ENCODE results near the gene SLC25A22.
A peak's percentile ranks its signal among the peaks of the same experiment; 100 is the strongest.

The SLC25A22 gene

DNA sequence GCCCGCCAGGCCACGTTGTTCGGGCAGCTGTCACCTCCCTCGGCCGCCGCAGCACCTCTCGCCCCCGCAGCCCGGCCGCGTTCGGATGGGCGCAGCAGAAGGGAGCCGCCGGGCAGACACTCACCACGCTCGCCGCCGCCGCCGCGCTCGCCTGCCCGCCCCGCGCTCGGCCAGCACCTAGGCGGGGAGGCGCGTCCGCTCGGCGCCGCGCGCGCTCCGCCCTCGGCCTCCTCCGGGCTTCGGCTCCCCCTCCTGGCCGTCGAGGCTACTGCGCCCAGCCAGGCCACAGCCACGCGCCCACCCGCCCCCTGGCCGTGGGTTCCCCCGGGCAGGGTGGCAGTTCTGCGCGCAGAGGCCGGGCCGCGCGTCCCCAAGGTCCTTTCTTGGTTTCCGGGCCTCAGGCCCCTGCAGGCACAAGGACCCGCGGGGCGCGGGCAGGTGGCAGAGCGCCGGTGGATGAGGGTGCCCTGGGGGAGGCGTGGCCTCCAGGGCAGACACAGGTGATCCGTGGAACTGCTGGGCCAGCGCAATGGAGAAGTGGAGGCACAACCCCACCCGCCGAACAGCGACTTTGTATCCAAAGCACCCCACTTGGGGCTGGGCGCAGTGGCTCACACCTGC, at the start of gene SLC25A22:
Gene SLC25A22 (minus strand): TSS at position 189 of the 621 bp plus-strand sequence. CDS start 3,275 bp downstream, outside the sequence.
- H3K4me3 ChIP-seq = peak within 1 kb of the TSS; percentile 68 to 88
- DNase-seq = peak in 1 of 2 donors; percentile 82
- H3K27me3 ChIP-seq = no peaks in the 10 kb centered on the region
- TF ChIP-seq, protein P1, sequence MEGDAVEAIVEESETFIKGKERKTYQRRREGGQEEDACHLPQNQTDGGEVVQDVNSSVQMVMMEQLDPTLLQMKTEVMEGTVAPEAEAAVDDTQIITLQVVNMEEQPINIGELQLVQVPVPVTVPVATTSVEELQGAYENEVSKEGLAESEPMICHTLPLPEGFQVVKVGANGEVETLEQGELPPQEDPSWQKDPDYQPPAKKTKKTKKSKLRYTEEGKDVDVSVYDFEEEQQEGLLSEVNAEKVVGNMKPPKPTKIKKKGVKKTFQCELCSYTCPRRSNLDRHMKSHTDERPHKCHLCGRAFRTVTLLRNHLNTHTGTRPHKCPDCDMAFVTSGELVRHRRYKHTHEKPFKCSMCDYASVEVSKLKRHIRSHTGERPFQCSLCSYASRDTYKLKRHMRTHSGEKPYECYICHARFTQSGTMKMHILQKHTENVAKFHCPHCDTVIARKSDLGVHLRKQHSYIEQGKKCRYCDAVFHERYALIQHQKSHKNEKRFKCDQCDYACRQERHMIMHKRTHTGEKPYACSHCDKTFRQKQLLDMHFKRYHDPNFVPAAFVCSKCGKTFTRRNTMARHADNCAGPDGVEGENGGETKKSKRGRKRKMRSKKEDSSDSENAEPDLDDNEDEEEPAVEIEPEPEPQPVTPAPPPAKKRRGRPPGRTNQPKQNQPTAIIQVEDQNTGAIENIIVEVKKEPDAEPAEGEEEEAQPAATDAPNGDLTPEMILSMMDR (IDR thresholded peaks at IDR 0.05) = peak; percentile 81 to 87
- no peaks in the 10 kb centered on the region for H3K9me3 ChIP-seq
- H3K27ac ChIP-seq = peak within 1 kb of the TSS; percentile 71 to 85
- H3K4me1 ChIP-seq = peaks cover 0 to 38% (median 24%) of the 10 kb centered on the region in 4 donors
- peaks cover 0 to 49% (median 8%) of the 10 kb centered on the region in 3 donors for H3K36me3 ChIP-seq
- intact Hi-C loops (cut with DNase I; ENCODE audit: low total_unique reads) = no loop called here

DNA sequence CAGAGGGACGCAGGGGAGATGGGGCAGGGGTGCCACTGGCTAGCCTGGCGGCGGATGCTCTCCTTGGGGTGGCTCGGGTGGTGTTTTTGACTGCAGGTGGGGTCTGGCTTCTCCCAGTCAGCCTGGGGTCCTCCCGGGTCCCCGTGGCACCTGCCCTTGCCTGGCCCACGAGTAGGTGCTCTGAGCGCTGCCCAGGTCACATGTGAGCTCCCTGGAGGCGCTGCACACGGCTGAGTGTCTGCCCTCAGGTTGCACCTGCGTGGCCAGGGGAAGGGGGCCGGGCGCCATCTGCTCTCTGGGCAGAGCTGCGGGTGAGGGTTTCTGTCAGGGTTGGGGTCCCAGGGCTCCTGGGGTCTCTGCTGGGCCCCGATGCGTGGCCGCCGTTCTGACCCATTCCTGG, 49.8 kb upstream of the SLC25A22 start:
- Histone ChIP-seq H3K4me1 (peaks cover 4 to 74% (median 68%) of the 10 kb centered on the region in 4 donors), H3K36me3 (no peaks in the 10 kb centered on the region), H3K9me3 (no peaks in the 10 kb centered on the region), H3K27me3 (peaks cover 0 to 25% of the 10 kb centered on the region in 2 donors), H3K4me3 (no peak overlapping the region), H3K27ac (no peak overlapping the region)
- DNase-seq = no peak
- intact Hi-C loops (cut with DNase I; ENCODE audit: low total_unique reads) = no loop called here
- TF ChIP-seq, protein P1 (IDR thresholded peaks at IDR 0.05) = no peak

DNA sequence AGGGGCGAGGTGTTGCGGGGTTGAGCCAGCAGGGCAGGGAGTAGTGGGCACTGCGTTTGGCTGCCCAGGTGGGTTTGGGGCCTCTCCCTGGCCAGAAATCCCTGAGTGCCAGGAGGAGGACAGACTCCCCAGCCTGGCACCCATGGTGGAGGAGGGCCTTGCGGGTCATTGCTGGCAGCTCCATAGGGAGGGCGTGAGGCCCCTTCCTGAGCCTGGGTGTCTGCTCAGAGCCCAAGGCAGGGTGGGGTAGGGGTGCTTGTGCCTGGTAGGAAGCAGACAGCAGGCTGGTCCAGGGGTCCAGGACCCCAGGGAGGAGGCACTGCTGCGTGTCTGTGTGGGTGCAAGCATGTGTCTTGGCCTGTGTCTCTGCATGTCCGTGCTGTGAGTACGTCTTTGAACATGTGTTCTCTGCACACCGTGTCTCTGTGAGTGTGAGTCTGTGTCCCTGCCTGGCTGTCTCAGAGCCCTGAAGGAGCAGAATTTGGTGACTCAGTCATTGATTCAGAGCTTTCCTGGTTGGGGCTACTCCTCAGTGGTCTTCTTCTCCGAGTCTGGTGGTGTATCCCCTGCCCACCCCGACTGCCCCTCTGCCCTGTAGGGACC, 48.5 kb upstream of the SLC25A22 start:
- intact Hi-C loops (cut with DNase I; ENCODE audit: low total_unique reads) = no loop called here
- Histone ChIP-seq H3K27ac (peak overlapping the region; percentile 88 to 95), H3K36me3 (no peaks in the 10 kb centered on the region), H3K4me1 (peaks cover 4 to 78% (median 70%) of the 10 kb centered on the region in 4 donors), H3K27me3 (peaks cover 0 to 25% of the 10 kb centered on the region in 2 donors), H3K4me3 (no peak overlapping the region), H3K9me3 (no peaks in the 10 kb centered on the region)
- TF ChIP-seq, protein P1 (IDR thresholded peaks at IDR 0.05) = no peak
- DNase-seq = no peak

DNA sequence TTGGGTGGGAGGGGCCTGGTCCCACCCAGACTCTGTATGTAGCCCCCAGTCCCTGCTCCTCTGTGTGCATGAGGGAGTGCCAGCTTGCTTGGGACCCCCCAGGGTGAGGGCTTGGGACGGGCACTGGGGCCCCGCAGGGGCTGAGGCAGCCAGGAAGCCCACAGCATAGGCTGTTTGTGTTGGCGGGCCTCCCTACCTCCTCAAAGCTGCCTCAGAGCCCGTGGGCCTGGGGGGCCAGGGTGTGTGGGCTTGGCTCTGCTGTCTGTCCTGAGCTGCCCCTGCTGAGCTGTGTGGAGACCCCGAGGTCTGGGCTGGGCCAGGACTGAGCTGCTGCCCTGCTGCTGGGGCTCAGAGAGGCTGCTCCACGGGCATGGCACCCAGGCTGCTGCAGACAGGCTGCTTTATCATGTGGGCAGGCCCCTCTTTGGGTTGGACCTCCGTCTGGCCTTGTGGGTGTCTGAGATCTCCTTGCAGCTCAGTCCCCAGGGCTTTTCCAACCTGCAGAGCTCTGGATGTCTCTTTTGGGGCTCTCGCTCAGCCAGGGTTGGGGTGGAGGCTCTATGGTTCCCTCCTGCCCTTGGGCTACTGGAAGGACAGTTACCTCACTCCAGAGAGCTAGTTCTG, 47.9 kb upstream of the SLC25A22 start:
- intact Hi-C loops (cut with DNase I; ENCODE audit: low total_unique reads) = no loop called here
- no peak overlapping the region for H3K4me3 ChIP-seq
- H3K4me1 ChIP-seq = peaks cover 4 to 81% (median 74%) of the 10 kb centered on the region in 4 donors

More for the DNA sequence above, 47.9 kb upstream of the SLC25A22 start:
- no peaks in the 10 kb centered on the region for H3K9me3 ChIP-seq
- no peak for DNase-seq
- TF ChIP-seq, protein P1 (IDR thresholded peaks at IDR 0.05) = no peak
- peak overlapping the region; percentile 88 to 95 for H3K27ac ChIP-seq
- peaks cover 0 to 25% of the 10 kb centered on the region in 2 donors for H3K27me3 ChIP-seq
- H3K36me3 ChIP-seq = no peaks in the 10 kb centered on the region

Data from tibial artery (tissue), 4 donors.